Measurements from ENCODE around the gene VAC14.
"Not testable (repeated sequence)": the region's sequence is repeated elsewhere in the genome, so short reads cannot be mapped to it uniquely, and the experiment has no call there.

GRCh38 chr16:70742967-70743366 is 58.0 kb downstream of the VAC14 start:
- TF ChIP-seq EP300 (IDR thresholded peaks at IDR 0.05); NR3C1 (IDR thresholded peaks at IDR 0.05); RAD21 (conservative IDR thresholded peaks at IDR 0.05 in 1 of 2, IDR thresholded peaks at IDR 0.05 in 1 of 2); POLR2A (IDR thresholded peaks at IDR 0.05; ENCODE audit: low read length); CTCF (IDR thresholded peaks at IDR 0.05); MYC (IDR thresholded peaks at IDR 0.05; ENCODE audit: borderline replicate concordance, low read length); REST (IDR thresholded peaks at IDR 0.05); JUN (IDR thresholded peaks at IDR 0.05): not testable (repeated sequence)

Measured in A549 (cell line).